Stromal cell of bone marrow (primary cell): ENCODE measurements around the gene PTPN3.

Experiments
- DNase-seq: peaks from one replicate; pipeline ENCODE4 v3.0.0-alpha.2; 2012; ENCODE audit warnings: low read depth

PTPN3 gene

DNA sequence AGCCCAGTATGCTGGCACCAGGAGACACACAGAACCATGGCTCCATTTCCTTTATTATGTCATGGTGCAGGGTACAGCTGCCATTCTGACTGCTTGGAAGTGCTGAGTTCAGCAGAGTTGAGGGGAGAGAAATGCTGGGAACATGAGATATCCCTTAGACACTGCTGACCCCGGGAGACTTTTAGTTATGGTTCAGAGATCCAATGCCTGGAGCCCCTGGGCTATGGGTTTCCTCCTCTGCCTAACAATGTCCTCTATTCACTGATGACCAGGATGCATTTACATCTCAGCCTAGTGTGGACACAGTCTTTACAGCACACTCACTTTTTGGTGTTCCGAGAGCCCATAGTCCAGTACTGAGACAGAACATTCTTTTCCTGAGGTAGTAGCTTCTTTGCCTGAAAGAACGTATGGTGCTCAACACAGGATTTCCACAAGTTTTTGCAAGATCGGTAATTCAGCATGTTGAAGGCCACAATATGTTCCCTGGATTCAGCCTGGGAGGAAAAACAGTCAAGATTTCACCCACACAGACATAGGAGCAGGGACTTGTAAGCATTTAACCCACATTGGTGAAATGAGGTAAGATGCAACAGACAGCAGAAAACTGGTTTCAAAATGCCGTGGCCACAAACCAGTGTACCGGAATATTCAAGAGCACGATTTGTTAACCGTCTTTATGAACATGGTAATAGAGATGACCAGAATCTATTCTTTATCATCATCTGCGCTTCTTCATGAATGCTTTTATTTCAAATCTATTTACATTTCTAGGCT lies 71.3 kb downstream of the PTPN3 start:
- DNase-seq = no peak

DNA sequence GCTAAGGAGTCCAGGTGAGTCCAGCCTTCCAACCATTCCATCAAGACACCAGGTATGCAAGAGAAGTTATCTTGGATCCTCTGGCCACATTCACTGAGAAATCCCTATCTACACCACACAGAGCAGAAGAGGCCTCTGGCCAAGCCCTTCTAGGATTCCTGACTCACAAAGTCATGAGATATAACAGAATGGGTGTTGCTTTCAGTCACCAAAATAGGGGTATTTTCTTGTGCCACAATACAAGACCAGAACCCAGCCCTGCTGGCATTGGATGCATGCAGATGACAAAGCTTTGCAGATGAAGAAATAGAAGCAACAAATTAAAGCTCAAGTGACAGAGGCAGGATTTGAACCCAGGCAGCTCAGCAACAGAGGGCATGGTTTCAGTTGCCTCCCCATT lies 73.5 kb downstream of the PTPN3 start:
- DNase-seq = no peak

DNA sequence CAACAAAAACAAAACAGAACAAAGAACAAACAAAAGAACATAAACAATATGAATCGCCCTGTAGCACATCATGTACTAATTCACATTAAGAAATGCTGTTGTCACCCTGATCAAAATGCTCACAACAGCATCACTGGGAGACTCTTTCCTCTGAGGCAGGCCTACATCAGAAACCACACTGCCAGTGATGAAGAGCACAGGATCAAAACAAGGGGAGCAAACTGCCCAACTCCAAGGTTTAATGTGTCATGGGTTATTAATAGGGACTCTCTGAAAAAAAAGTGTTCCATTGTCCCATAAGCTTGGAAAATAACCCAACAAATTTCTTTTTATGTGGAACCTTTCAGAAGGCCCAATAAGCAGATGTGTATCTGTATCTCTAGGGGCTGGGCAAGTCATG lies 74.2 kb downstream of the PTPN3 start:
- DNase-seq = no peak

DNA sequence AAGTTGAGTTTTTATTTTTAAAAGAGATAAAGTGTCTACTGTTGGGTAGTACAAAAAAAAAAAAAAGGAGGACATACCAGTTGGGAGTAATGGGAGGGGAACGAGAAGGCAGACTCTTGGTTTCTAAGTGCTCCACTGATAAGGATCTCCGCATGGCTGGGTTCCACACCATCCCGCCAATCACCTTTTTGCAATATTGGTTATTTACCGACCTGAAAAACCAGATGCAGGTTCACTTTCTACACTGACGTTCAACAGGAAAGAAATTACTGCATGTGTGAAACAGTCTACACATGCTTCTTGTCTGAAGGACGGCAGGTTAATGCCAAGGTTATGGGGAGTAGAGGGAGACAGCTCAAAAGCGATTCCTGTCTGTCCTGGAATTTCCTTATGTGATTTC lies 75.5 kb downstream of the PTPN3 start:
- DNase-seq = no peak

DNA sequence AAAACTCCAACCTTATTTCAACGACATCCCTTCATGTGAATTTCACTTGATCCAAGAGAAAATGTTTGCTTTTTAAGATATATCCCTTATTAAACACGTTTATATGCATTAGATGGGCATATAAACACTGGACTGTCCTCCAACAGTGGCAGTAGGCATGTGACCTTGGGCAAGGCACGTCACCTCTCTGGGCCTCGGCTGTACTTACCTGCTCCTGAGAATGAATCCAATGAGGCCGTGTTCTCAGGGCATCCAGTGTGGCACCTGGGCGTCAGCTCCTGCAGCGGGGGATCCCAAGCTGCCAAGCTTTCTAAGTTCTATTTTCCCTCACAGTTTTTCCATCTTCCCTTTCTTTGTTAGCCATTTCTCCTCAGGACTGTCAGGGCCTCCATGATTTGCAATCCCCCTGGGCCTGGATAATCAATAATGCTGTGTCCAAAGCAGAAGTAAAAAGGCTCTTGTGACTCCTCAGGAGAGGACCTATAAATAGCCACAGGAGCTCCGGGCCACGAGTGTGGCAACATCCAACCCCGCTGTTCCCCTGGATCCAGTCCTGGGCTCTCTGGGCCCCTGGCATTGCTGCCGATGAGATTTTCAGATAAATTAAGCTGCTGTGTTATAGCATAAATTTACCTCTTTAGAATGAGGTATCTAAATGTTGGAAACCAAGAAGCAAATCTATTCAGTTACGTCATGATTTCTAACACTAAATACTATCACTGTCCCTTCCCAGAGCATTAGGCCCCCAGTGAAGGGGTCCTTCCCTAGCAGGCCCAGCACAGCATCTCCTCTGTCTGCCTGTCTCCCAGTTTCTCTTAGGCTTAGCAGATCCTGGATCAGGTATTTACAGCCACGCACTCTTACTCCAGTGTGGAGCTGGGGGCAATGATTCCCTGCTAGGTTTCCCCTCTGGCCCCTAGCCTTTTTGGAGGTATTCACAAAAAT lies 76.8 kb downstream of the PTPN3 start:
- DNase-seq = no peak

DNA sequence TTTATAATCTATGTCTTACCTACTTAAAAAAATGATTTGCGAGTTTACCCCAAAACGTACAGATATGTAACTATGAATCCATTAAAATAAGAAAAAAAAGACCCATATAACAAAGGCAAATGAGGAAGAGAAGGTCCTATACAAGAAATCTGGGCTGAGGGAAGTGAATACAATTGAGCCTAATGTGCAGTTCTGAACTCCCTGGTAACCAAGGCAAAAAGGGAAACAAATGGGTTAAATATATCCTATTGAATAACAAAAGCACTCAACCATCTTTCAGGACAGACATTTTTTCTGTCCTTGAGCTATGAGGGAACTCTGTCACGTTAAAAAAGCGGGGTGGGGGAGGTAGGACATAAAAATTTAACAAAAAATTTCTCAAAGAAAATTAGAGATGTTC lies 78.6 kb downstream of the PTPN3 start:
- no peak for DNase-seq

DNA sequence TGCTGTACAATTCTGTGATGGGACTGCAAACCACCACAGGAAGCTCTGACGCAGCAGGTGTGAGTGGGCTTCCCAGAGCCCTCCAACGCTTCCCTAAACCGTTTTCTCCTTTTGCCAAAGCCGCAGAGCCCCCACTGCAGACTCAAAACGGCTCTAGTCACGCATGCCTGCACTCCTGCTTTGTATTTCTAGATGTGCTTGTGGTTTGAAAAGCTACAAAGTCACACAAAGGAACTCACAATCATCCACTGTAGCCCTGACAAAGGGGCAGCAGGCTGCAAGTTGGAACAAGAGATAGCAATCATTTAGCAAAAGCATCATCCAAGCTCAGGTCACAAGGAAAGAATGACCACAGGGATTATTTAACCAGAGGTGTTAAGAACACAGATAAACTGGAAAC lies 79.3 kb downstream of the PTPN3 start:
- DNase-seq = no peak

DNA sequence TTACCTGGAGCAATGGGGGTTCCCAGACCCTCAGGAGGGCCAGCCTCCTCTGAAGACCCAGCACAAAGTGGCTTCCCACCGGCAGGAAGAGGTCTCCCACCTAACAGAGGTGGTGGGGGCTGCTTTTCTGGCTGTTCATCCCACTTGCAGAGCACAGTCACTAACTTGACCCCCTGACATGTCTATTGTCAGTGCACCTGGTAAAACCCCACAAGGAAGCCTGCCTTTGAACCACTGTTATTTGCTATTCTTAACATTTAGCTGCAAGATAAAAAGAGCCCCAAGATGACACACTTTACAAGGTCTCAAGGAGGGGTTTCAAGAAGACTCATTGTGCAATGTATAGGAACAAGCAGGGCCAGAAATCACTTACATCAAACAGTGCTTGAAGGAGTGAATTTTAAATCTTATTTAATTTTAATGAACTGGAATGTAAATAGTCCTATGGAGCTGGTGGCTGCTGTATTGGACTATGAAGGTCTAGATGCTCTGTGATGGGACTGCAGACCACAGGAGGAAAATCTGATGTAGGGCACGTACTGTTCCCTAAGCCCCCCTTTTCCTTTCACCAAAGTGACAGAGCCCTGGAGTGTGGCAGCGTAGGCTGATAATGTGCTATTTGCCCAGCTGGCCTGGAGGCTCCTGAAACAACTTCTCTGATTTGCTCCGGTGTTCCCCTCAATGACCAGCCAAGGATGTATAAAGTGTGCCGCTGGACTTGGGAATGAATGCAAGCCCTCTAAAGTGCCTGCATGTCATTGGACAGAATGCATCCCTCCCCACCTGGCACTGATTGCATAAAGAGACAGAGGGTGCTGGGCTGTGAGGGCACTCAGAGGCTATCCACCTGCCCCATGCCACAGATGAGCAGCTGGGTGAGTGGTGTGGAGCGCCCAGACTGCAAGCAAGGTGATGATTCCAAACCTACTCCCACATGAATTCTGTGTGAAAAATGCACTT lies 80.2 kb downstream of the PTPN3 start:
- no peak for DNase-seq

DNA sequence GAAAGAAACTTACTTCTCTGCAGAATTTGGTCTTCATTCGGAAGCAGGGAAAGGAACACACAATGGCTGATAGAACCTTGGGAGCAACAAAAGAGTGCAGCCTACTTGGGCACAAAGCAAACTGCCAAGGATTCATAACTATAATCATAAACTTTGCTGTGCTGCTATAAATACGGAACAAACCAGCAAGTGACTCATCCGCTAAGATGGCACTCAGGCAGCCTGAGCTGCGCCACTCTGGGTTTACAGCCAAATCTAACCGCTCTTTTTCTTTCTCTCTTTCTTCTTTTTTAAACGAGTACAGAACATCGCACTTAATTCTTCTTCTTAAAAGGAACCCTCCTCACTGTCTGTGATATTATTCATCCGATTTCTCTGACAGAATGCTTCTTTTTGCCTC lies 81.1 kb downstream of the PTPN3 start:
- DNase-seq = no peak

DNA sequence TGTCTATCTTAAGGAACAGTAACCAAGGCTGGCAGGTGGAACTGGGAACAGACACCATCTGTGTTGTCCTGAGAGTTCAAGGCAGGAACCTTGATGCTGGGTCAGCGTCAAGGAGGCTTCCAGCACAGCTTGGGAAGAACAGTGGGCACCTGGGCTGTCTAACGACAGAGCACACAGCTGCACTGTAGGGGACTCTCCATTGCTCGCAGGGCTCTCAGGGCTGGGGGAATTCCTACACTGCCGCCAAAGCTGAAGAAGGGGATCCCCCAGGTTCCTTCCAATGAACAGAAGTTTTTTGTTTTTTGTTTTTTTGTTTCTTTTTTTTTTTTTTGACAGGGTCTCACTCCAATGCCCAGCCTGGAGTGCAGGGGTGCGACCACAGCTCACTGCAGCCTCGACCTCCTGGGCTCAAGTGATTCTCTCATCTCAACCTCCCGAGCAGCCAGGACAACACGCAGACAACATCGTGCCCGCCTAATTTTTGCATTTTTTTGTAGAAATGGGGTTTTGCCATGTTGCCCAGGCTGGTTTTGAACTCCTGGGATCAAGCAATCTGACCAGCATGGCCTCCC lies 81.9 kb downstream of the PTPN3 start:
- DNase-seq = no peak

DNA sequence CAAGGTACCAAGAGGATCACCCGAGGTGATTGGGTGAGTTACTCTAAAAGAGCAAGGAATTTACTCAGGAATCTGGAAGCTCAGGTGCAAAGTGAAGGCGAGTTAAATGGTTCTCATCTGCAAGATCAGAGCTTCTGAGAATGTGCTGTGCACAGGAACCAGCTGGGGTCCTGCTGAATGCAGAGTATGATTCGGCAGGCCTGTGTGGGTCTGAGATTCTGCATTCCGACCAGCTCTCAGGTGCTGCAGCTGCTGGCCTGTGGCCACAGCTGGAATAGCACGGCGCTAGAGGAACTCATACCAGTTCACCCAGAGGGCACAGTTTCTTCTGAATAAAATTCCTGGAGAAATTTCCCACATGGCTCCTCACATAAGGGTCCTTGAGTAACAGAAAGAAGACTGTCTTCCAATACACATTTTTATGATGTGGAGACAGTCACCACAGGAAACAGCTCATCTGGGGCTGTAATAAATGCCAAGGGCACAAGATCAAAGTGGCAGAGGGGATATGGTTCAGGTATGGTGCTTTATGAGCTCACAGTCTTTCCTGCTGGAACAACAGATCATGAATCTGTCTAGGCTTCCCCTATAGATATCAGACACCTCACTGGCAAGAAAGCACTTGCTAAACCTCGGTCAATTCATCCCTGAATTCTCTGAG lies 83.9 kb downstream of the PTPN3 start:
- DNase-seq = no peak

DNA sequence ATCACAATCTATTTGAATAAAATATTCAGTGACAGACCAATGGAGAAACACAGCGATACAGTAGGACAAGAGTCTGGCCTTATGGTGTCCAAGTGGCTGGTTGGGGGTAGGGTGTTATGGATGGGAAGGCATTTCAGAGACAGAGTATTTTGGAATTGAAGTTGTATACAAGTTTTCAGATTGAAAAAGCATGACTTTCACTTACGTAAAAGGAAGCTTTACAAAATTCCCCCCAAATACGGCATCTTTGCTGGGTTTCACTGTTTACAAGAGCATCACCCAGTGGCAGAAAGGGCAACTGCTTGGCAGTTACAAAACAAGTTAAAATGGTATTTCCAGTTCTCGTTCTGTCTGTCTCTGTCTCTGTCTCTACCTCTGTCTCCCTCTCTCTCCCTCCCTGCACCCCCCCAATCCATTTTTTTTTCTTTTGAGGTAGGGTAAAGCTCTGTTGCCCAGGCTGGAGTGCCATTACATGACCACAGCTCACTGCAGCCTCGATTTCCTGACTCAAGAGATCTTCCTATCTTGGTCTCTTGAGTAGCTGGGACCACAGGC lies 86.2 kb downstream of the PTPN3 start:
- peak; percentile 42 for DNase-seq

DNA sequence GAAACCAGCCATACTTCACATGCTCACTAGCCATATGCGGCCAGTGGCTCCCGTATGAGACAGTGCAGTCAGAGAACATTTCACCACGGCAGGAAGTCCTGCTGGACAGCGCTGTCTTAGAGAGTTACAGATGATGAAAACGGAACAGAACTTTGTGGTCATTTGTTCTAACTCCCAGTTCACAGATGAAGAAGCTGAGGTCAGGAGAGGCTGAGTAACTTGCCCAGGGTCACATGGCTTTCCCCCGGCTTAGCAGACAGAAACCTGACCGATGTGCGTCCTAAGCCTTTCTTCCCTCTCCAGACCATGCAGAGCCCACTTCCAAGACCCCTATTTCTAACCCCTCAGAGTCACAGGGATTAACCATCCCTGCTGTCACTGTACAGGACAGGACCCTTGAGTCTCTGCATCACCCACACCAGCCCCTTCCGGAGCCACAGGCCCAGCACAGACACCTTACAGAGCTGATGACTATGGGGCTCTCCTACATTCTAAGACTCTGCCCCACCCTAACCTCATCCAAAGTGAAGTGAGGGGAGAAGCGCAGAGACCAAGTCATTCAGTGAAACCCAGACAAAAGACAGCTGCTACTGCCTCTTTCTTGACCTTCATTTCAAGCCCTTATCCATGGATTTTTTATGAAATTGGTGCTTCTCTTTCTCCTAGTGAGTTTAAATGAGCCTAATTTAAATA lies 86.9 kb downstream of the PTPN3 start:
- DNase-seq = no peak

DNA sequence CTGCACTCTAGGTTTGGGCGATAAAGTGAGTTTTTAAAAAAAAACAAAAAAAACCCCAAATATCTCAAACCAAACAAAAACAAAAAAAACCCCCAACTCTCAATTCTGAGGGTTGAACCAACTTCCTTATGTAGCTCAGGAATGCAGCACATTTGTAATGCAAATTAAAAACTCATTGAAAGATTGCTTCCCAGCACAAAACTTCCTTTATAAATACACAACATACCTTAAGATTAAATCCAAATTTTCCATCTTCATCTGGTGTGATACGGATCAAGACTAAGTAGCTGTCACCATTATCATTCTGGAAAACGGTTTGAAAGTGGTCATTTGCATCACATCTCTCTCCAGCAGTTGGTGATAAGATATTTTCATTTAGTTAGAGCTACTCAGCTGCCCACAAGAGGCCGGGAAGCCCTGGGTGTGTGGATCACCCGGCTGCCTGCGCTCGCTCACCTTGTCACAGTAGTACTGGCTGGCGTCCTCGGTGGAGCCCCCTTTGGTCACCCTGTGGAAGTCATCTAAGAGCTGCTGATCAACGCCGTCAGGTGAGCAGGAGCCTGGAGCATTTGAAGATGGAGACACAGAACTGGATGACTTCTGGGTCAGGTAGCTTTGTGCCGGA lies 88.2 kb downstream of the PTPN3 start:
- DNase-seq = no peak

DNA sequence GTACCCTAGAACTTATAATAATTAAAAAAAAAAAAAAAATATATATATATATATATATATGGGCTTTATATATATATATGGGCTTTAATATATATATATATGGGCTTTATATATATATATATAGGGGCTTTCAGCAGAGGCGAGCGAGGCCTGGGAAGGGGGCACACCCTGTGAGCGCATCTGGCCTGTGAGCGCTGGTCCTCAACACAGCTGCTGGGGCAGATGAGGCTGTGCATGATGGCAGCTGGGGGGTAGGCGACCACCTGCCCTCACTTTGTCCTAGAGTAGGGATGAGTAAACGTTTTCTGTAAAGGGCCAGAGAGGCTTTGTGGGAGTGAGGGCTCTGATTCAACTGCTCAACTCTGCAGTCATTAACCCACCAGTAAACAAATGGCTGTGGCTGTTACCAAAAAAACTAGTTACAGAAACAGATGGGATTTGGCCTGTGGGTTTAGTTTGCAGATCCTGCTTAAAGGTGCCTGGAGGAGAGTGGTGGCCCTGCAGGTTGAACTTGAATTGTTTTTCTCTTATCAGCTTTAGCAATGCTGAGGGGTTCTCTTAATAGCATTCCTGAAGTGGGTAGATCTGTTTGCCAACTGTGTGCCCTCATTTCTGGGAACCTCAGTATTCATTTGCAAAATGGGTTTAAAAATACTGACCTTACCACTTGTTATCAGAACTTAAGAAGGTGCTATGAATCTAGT lies 89.2 kb downstream of the PTPN3 start:
- DNase-seq = no peak

DNA sequence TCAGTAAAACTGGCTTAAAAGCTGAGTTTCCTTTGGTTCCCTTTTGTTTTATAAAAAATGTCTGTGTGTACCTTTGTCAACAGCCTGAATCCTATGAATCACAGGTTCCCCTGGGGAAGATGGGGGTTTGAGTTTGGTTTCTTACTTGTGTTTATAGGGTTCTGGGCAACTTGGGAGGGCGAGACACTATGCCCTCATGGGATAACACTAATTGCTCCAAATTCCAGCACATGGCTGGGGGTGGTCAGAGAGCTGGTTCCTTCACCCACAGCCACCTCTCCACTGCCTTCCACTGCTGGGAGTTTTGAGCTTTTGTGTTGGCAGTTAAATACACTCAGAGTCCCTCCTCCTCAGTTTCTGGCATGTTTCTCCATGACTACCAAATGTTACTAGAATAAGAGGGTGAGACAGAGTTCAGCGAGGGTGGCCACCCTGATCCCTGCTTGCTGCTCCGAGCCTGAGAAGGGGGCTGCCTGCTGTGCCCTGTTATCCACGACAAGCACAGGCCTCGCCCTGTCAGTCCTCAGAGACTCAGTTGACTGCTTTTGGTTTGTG lies 94.3 kb downstream of the PTPN3 start:
- peak; percentile 38 for DNase-seq

DNA sequence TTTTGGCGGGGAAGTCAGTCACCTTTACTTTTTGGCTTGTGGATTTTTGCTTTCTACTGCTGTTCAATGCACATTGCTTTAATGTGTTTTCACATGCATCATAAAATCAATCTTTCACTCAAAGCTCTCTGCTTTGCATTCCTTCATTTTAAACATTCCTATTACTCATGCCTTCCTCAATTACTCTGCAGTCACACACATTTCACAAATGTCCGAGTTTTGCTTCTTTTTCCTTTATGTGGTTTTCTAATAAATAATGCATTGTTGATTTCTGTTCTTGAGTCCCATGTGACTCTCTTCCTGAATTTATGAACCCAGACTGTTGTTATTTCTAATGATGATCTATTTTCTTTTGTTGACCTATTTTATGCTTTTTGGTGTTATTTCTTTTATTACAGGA lies 95.0 kb downstream of the PTPN3 start:
- no peak for DNase-seq

DNA sequence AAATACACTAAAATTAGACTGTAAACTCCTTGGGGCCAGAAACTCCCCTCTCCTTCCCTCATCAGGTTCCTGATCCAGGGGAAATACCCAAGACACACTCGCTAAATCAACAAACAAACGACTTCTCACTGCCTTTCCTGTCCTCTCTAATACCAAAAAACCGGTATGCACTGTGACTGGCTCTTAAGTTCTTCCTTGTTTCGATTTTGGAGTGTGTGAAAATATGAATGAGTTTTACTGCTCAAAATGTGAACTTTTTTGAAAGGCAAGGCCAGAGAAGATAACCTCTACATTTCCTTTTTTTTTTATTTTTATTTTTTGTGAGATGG lies 96.2 kb downstream of the PTPN3 start:
- no peak for DNase-seq
